ENCODE results near the gene RELN.

The RELN gene

GRCh38 chr7:103668279-103668941, 321.0 kb downstream of the RELN start:
- FAIRE-seq, result no peak

GRCh38 chr7:103666326-103666725, 323.1 kb downstream of the RELN start:
- no peak for FAIRE-seq

GRCh38 chr7:103664577-103664976, 324.9 kb downstream of the RELN start:
- FAIRE-seq, result no peak

- FAIRE-seq, result no peak
Observed at GRCh38 chr7:103660455-103661371, 328.7 kb downstream of the RELN start.

- FAIRE-seq, result no peak
Observed at GRCh38 chr7:103658055-103659005, 331.1 kb downstream of the RELN start.

GRCh38 chr7:103657474-103657894, 332.0 kb downstream of the RELN start:
- no peak for FAIRE-seq

GRCh38 chr7:103656221-103656620, 333.2 kb downstream of the RELN start:
- no peak for FAIRE-seq

- no peak for FAIRE-seq
Observed at GRCh38 chr7:103651593-103652377, 337.7 kb downstream of the RELN start.

GRCh38 chr7:103649052-103649451, 340.4 kb downstream of the RELN start:
- no peak for FAIRE-seq

- no peak for FAIRE-seq
Observed at GRCh38 chr7:103648135-103648534, 341.3 kb downstream of the RELN start.

GRCh38 chr7:103644319-103644718, 345.1 kb downstream of the RELN start:
- FAIRE-seq, result no peak

- no peak for FAIRE-seq
Observed at GRCh38 chr7:103640031-103640779, 349.3 kb downstream of the RELN start.

GRCh38 chr7:103637726-103638125, 351.7 kb downstream of the RELN start:
- FAIRE-seq, result no peak

GRCh38 chr7:103637094-103637493, 352.4 kb downstream of the RELN start:
- FAIRE-seq, result no peak

- no peak for FAIRE-seq
Observed at GRCh38 chr7:103636153-103636552, 353.3 kb downstream of the RELN start.

GRCh38 chr7:103632972-103633371, 356.5 kb downstream of the RELN start:
- no peak for FAIRE-seq

- FAIRE-seq, result no peak
Observed at GRCh38 chr7:103632005-103632639, 357.3 kb downstream of the RELN start.

- FAIRE-seq, result no peak
Observed at GRCh38 chr7:103630318-103630717, 359.1 kb downstream of the RELN start.

GRCh38 chr7:103628742-103629141, 360.7 kb downstream of the RELN start:
- no peak for FAIRE-seq

GRCh38 chr7:103626776-103627175, 362.7 kb downstream of the RELN start:
- FAIRE-seq, result no peak

GRCh38 chr7:103622274-103622673, 367.2 kb downstream of the RELN start:
- FAIRE-seq, result no peak
